GM19238 (cell line): ENCODE data around the gene PSTPIP1.
A peak's percentile ranks its signal among the peaks of the same experiment; 100 is the strongest.

Source experiments
- DNase-seq: peaks from one replicate; pipeline ENCODE4 v3.0.0; 2011; ENCODE audit warnings: low spot score; ENCODE audit not compliant: insufficient read length

The PSTPIP1 gene

DNA sequence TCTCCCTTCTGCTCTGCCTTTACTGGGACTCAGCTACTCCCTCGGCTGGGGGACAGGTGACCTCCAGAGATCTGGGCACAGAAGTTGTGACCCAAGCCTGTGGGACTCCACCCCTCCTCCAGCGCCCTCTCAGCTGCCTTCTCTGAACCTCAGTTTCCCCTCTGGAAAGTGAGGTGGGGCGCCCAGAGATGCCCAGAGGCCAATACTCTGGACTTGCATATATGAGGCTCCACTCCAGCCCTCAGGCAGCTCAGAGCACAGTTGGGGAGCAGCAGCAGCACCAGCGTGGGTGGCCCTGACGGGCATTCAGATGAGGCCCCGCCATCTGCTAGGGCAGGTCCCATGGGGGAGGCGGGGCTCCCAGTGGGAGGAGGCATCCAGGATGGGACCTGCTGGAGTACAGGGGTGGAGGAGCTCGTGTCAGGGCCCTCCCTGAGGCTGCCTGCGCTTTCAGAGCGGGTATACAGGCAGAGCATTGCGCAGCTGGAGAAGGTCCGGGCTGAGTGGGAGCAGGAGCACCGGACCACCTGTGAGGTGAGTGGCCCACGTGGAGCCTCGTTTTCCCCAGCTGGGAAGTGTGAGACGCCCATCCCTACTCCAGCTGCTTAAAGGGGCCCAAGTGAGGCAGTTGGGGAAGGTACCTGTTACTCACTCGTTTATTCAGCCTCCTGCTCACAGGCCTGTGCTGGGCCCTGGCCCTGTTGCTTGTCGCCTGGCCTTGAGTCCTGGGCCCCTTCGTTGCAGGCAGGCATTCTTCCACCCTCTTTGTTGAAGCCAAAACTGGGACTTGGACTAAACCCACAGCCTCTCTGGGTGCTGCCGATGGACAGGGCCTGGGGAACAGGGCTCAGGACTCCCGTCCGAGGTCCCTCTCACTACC lies 35.4 kb downstream of the PSTPIP1 start:
- DNase-seq: no peak

DNA sequence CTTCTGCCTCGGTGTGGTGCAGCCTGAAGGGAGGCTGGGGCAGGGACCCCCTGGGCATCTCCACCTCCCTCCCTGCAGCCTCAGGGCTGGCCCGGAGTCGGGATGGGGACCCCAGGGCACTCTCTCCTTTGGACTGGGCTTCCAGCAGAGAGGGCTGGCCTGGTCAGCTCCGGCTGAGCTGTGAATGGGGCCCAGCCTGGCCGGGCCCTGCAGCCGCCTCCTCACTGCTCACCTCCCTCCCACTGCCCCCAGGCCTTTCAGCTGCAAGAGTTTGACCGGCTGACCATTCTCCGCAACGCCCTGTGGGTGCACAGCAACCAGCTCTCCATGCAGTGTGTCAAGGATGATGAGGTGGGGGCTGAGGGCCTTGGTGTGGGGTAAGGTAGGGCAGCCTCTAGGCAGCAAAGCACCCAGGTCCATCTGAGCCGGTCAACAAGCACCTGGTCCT lies 36.0 kb downstream of the PSTPIP1 start:
- DNase-seq: no peak

DNA sequence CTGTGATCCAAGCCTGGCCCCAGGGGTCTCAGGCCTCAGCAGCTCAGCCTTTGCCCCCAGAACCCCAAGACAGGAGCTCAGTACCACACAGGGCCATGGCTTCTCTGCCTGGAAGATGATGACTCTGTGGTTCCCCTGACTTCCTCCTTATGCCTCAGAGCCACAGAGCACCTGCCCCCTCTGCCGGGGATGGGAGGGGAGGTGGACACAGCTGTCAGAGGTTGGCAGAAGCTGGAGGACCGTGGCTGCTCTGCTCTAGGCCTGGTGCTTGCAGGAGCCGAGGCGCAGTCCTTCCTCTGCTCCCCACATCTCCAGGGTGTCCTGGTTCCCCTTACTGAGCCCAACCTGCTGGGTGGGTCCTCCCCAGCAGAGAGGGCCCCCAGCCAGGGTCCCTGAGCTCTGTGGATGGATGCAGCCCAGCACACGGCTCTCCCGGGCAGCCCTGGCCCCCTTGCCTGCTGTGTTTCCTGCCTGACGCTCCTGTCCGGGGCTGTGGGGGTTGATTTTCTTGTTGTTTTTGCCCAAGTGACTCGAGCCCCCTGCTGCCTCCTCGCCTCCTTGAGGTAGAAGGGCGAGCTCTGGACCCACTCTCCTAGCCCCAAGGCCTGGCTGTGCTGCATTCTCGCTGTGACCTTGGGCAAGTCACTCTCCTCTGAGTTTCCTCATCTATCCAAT lies 36.6 kb downstream of the PSTPIP1 start:
- peak; percentile 52 for DNase-seq

DNA sequence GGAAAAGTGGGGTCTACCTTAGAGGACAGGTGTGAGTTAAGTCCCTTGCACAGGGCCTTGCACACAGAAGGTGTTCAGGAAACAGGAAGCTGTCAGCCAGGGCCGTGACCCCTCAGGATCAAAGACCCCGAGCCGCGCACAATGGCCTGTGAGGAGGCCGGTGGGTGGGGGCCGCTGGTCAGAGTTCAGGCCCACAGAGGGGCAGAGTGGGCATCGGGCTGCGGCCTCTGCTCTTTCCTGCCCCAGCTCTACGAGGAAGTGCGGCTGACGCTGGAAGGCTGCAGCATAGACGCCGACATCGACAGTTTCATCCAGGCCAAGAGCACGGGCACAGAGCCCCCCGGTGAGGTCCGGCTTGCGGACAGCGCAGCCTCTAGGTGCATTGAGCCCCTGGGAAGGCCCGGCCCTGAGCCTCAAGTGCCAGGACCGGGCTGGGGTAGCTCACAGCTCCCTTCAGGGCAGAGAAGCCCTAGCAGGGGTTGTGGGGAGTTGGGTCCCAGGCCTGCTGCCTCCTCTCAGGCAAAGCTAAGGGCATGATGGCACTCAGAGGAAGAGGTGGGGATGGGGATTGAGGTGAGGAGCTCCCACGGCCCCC lies 37.2 kb downstream of the PSTPIP1 start:
- DNase-seq: no peak

DNA sequence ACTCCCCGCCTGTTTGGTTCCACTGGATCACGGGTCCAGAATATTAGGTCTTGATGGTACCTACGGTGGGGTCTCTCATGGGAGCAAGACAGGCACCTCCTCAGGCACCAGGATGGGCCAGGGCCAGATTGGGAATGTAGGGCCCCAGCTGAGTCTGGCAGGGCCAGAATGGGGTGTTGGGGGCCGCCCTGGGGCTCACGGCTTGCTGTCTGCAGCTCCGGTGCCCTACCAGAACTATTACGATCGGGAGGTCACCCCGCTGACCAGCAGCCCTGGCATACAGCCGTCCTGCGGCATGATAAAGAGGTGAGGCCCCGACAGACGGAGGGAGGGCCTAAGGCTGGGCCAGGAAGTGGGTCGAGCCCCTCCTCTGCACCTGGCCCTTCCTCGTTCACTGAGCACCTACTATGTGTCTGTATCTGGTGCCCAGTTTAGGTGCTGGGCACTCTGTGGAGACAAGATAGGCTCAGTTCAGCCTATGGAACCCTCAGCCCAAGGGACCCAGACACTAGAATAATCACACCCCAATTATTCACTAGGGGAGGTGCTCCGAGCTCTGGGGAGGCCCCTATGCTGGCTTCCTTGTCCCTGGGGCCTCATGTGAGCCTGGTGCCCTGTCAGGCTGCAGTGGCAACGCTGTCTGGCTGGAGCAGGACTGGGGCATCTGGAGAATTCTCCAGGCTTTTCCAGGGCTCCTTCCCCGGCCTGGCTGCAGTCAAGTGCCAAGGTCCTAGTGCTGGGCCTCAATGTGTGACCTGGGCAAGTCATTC lies 37.9 kb downstream of the PSTPIP1 start:
- no peak for DNase-seq

DNA sequence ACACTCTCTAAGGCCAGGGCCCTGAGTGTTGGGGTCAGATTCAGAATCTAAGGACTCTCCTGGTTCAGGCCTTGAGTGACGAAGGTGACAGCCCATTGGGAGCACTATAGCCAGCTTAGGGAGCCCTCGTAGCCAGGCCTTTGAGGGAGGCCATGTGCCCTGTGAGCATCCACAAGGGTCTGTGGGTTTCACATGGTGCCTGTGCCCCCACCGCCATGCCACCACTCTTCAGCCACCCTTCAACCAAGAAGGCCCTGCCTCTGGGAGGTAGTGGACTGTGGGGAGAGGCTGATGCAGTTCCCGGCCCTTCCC lies 38.4 kb downstream of the PSTPIP1 start:
- no peak for DNase-seq

DNA sequence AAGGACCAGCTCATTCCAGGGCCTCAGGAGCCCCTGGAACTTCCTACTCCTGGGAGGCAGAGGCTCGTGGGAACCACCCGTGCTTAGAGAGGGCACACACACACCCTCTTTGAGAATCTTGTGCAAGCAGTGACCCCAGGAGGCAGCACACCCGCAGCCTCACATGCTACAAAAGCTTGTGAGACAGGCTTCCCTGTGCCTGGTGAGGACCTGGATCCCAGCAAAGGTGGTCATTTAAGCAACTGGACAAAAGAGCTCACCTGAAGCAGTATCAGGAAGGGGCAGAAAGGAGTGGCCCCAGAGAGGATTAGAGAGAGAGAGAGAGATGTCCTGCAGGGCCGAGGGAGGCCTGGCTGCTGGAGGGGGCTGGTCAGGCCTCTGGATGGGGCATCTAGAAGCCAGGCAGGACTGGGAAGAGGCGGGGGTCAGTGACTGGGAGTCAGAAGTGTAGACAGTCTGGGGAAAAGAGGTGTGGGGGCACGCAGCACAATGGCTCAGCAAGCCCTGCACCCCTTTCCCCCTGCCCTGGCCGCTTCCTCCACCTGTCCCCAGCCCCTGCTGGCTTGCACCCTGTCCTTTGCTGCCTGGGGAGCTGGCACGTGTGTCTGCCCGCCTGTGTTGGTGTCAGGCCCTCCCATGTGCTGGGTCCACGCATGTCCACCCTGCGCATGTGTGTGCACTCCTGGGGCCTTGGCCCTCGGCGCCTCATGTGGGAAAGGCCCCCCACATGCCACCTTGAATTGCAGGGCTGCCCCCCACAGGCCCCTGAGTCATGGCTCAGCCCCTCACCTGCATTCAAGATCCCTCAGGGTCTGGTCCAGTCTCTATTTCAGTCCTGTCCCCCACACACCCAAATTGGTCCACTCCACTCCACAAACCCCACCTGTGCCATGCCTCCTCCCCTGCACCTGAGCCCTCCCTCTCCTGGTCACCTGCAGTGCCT lies 39.1 kb downstream of the PSTPIP1 start:
- DNase-seq: no peak

DNA sequence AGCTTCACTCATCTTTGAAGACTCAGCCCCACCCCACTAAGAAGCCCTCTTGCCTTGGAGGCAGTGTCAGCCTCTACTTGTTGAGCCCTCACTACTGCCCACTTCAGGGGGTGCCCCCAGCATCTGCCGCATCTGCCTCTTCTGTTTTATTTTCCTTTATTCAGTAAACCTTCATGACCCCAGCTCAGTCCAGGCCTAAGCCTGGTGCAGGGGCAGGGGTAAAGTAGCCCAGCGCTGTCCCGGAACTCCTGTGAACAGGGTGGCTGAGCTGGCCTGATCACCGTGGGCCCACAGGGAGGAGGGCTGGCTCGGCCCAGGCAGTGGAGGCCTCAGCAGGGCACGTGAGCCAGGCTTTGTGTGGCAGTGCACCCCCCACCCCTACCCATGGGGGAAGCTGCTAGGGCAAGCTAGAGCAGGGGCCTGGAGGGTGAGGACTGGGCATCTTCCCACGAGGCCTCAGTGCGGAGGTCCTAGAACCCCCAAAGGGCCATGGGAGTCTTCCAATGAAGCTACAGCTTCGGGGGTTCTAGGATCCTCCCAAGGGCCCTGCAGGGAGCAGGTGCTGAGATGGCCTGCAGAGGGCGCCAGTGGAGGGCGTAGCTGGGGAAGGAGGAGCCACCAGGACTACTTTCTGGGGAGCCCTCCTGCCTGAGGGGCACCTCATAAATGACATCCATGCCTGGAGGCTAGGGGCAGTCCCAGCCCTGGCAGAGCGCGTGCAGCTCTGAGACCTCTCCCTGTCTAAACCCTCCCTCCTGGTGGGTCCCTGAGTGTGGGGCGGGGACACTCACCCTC lies 40.0 kb downstream of the PSTPIP1 start:
- no peak for DNase-seq

DNA sequence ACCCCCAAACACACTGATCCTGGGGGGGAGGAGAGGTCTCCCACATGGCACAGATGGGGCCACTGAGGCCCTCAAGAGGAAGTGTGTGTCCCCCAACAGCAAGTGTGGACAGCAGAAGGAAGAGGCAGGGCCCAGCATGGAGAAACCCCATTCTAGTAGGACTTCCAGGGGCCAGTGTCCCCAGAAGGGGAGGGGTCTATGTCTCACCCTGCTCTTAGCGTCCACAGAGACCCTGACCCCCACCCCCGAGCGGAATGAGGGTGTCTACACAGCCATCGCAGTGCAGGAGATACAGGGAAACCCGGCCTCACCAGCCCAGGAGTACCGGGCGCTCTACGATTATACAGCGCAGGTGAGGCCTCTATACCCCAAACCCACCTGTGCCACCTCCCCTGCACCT lies 40.7 kb downstream of the PSTPIP1 start:
- DNase-seq: no peak

DNA sequence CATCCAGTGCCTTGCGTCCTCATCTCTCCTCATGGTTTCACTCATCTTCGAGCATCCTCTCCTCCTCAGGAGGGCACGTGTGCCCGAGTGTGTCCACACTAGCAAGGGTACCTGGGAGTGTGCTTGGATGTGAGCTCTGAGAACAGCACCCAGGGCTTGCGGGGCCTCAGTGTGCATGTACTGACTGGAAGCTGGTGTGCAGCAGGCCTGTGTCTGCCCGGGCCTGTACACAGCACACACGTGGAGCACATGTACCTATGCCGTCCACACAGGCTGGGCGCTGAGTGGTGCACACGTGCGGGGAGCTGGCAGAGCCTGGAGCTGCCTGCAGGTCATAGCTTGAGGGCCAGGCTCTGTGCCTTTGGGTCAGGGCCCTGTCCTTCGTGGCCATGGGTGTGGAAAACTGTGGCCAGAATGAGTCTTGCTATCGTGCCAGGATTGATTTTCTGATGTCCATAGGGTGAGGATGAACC lies 41.1 kb downstream of the PSTPIP1 start:
- DNase-seq: no peak

DNA sequence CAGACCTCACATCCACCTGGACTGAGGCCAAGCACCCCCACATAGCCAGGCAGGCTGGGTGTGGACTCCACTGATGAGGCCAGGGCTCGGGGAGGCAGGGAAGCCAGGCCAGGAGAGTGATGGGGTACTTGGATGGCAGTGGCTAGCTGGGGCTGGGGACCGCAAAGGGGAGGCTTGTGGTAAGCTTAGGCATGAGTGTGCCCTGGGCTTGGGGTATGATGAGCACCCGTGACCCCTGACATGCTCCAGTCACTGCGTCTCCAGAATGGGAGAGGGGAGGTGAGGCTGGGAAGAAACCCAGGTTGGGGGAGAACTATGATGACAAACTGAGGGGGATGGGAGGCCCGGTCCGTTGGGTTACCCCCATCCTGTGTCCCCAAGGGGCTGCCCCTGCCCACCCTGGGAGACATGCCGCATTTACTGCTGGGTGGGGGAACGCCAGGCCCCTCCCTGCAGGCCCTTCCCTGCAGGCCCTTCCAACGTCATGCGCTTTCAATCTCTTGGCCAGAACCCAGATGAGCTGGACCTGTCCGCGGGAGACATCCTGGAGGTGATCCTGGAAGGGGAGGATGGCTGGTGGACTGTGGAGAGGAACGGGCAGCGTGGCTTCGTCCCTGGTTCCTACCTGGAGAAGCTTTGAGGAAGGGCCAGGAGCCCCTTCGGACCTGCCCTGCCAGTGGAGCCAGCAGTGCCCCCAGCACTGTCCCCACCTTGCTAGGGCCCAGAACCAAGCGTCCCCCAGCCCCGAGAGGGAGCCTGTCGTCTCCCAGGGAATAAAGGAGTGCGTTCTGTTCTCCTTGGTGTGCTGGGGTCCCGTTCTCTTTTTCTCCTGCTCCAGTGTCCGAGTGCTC lies 41.8 kb downstream of the PSTPIP1 start:
- no peak for DNase-seq

DNA sequence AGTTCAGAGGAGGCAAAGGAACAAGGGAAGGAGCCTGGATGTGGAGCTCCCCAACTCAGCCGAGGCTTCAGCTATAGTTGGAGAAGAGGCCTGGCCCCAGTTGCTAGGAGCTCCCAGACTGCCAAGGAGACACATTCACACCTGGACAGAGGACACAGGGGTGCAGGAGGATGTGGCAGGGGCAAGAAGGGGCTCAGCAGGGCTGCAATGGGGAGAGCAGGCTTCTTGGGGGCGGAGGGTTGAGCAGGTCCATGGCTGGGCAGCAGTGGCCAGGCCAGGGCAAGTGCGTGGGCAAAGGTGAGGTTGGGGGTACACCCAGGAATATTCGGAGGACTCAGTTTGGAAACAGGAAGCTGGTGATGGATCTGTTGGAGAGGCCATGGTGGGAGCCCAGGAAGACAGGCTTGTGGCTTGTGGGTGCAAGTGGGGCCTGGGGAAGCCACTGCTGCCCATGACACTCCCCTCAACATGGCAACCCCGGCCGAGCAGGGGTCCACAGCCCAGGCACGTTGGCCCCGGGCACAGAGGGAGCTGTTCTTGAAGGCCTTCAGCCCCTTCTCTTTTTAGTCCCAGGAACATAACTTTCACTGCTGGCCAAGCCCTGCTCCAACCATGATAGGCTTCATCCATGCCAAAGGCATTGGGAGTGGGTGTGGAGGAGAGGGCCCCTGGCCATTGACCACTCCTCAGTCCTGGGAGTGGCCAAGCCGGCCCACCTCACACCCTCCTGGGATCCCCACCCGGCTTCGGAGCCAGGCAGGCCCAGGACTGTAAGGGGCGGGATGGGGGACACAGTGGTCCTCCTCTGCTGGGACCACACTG lies 42.7 kb downstream of the PSTPIP1 start:
- no peak for DNase-seq

DNA sequence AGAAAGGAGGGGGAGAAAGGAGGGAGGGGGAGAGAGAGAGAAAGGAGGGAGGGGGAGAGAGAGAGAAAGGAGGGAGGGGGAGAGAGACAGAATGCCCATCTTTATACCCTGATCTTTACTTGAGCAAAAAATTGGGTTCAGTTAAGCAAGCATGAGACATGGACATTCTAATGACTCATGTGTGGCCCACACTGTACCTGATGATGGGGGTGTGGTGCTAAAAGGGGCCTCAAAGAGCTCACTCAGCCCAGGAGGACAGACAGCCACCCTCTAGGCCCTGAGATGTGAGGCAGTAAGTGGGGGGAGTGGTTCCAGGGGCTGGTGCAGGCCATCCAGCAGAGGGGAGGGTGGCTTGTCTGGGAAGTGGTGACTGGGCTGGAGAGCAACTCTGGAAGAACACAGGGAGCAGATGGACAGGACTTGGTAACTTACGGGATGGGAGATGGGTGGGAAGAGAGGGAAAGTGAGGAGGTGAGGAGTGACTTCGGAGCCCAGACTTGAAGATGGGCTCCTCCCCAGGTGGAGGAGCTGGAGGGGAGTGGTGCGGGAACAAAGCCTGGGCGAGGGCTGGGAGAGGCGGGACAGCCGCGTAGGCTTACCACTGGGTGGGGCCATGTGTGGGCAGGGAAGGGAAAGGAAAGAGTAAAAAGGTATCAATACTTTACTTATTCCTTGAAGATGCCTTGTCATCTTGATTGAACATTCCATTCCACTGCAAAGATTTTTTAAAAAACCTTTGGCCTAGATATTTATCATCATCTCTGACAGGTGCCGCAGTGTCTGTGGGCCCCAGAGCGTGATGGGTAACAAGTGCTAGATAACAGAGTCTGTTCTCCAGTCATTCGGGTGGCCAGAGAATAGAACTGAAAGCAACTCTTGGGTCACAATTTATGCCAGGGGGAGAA lies 43.6 kb downstream of the PSTPIP1 start:
- DNase-seq: no peak

DNA sequence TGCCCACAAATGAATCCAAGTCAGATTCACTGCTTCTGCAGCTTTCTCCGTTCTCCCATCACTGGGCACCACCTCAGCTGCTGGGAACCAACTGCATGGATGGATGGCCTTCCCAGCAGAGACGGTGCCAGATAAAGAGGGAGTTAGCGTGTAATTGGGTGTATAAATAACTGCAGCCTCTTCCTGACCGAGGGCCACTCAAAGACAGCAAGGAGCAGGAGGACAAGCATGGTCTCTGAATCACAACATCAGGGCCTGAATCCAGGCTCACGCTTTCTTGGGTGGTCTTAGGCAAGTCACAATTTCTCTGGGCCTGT lies 44.2 kb downstream of the PSTPIP1 start:
- DNase-seq: no peak

DNA sequence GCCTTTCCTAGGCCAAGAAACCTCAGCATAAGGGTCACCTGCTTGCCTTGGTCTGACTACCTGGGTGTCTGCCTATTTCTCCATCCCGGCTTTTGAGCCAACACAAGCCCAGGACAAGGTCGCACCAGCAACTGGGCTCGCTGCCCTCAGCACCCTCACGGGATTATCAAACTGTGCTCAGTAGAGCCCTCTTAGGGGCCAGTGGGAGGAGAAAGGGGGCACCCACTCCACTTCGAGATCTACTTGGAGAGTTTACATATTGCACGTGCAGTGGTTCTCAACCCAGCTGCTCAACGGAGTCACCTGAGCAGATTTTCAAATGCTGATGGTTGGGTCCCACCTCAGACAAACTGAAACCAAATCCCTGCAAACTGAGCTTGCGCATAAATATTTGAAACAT lies 44.9 kb downstream of the PSTPIP1 start:
- DNase-seq: no peak

DNA sequence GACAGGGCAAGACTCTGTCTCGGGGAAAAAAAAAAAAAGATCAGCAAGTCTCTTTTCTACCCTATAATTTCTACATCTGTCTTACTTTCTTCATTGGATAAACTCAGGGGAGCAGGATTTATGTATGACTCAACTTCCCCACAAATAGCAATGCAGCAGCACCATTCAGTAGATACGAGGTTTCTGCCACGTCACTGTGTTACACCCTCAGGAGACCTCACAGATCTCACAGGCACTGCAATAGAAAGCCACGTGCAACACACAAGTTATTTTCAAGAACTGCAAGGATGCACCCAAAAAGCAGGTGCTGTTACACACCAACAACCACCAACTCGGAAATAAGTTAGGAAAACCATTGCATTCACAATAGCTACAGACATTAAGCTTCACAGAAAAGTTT lies 45.7 kb downstream of the PSTPIP1 start:
- no peak for DNase-seq

DNA sequence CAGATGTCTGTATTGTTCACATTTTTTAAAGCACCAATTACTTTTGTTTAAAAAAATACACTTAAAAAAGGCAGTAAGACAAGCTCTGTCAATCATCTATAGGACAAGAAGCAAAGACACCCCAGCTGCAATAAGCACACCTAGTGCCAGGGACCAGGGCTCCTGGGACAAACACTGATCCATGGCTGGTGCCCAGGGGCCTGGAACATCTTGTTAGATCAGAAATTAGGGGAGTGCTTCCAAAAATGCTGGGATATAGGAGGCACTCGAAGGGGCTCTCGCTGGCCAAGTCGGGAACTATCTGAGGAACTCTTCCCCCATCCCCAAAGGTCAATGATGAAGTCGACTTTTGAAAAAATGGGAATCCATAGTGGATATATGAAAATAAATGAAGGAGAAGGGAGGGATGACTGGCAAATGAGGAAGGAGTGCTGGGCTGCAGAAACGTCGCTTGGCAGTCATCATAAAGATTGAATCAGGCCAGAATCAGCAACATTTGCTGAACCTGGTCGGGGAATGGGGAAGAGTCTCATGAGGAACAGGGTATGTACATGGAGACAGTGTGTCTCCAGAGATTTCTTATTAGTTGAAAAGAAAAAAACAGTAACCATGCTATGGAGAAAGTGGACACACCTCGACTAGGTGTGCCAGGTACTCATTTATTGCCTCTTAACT lies 47.5 kb downstream of the PSTPIP1 start:
- no peak for DNase-seq
